Endometrial microvascular endothelial cells (primary cell): ENCODE measurements around the gene ZMYM4. TPM values are rescaled to one million over a fixed set of nuclear protein-coding genes. Genes with fewer than 3 reads are reported as not detected.
"Not testable (repeated sequence)": the region's sequence is repeated elsewhere in the genome, so short reads cannot be mapped to it uniquely, and the experiment has no call there.

Source experiments
- in situ Hi-C: cut with HindIII; loops from 2 replicates; pipeline ENCODE4 v1.10.0; 2017; ENCODE audit warnings: low sequenced_read_pairs, low pct_unique_long_range_greater_than_20kb; ENCODE audit errors: inconsistent ontology term
- total RNA-seq: library from RNA; depleted of rRNA; stranded (reverse); fragments of >200 nt; gene quantifications from one replicate; pipeline ENCODE4 v1.2.3, GENCODE V29; 2015; ENCODE audit errors: inconsistent ontology term

ZMYM4 gene
- total RNA-seq, 1 donor from 2014 or later: 33.1 TPM

DNA sequence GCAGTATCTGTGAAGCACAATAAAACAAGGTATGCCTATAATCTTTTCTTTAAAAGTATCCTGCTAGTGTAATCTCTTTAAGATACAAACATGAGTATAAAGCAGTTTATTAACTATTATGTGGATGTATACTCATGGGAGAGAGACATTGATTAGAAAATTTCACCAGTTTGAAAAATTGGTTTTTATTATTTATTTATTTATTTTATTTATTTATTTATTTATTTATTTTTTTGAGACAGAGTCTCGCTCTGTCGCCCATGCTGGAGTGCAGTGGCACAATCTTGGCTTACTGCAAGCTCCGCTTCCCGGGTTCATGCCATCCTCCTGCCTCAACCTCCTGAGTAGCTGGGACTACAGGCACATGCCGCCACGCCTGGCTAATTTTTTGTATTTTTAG is 111.6 kb downstream of the ZMYM4 start:
- in situ Hi-C loops: not testable (repeated sequence)

DNA sequence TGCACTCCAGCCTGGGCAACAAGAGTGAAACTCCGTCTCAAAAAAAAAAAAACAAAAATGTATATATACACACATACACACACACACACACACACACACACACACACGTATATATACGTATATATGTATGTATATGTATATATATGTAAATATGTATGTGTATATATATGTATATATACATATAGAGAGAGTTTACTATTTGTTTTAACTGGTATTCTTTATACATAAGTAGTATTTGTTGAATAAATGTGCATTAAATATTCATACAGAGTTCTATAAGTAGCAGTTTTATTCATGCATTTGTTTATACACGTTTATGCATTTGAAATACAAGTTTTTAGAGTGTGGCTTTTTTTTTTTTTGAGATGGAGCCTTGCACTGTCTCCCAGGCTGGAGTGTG is 113.6 kb downstream of the ZMYM4 start:
- in situ Hi-C loops: no loop called here

DNA sequence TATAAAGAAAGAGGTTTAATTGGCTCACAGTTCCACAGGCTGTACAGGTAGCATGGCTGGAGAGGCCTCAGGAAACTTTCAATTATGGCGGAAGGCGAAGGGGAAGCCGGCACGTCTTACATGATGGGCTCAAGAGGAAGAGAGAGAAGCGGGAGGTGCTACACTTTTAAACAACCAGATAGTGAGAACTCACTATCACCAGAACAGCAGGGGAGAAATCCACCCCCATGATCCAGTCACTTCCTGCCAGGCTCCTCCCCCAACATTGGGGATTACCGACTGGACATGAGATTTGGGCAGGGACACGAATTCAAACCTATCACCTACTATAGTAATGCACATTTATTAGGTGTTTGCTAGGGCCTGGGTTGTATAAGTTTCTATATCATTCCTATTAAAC is 117.8 kb downstream of the ZMYM4 start:
- in situ Hi-C loops: no loop called here

DNA sequence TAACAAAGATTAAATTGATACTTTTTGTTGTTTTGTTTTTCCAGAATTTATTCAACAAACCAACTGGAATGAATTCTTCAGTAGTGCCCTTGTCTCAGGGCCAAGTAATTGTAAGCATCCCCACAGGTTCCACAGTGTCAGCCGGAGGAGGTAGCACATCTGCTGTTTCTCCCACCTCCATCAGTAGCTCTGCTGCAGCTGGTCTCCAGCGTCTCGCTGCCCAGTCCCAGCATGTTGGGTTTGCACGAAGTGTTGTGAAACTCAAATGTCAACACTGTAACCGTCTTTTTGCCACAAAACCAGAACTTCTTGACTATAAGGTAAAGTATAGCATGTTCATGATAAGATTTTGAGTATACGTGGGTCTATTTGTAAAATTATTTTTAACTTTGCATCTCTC is 118.5 kb downstream of the ZMYM4 start:
- in situ Hi-C loops: no loop called here

DNA sequence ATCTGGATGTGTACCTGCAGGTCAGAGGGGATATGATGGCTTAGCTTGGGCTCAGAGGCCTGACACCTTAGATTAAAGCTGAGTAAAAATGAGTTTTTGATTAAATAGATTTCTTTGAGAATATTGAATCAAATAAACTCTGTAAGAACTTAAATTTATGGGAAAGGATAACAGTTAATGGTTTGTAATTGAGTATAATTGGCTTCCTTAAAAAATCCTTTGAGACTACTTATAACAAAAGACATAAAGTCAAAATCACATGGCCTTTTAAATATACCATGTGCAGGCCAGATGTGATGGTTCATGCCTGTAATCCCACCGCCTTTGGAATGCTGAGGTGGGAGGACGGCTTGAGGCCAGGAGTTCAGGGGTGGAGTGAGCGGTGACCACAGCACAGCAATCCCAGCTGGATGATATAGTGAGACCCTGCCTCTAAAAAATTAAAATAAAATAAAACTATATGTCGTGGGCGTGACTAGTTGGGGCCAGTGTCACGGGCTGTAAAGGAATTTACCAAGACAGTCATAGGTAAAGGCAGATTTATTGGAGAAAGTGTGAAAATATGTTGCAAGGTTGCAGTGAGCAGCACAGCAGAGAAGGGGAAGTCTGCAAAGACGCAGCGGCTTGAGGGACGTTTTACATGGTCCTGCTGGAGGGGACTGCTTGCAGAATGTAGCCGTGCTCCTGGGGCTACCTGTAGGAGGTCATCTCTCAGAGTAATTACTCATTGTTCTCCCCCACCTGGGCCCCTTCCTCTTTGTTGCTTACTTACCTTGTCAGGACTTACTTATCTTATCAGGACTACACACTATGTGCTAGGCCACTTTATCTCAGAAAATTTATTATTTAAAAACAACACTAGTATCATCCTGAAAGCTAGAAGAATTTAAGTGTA is 122.3 kb downstream of the ZMYM4 start:
- in situ Hi-C loops: no loop called here

DNA sequence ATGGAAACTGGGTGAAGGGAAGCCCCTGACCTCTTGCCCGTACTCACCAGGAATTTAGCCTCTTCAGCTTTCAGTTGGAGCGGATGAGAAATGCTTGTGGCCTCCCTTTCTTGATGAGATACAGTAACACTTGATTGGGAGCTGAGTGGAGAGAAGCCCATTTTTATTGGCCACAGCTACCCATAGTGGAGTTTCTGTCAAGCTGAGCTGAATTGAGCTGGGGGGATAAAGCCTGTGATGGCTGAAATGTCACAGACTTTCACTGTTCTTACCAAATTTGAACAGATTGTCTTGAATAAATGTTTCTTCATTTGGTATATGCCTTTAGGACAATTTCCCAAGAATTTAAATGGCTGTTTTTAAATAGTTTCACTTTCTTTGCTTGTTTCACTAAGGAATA is 125.9 kb downstream of the ZMYM4 start:
- in situ Hi-C loops: no loop called here

DNA sequence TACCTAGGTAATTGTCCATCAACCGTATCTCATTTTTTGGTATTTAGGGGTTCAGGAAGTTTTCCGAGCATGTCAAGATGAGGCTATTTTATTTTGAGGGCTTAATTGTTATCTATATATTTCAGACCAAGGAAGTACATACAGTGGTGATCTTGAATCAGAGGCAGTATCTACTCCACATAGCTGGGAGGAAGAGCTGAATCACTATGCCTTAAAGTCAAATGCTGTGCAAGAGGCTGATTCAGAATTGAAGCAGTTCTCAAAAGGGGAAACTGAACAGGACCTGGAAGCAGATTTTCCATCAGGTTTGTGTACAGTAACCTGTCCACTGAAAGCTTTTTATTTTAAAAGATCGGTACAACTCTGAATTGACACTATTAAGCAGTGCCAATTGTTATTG is 130.2 kb downstream of the ZMYM4 start:
- in situ Hi-C loops: no loop called here

DNA sequence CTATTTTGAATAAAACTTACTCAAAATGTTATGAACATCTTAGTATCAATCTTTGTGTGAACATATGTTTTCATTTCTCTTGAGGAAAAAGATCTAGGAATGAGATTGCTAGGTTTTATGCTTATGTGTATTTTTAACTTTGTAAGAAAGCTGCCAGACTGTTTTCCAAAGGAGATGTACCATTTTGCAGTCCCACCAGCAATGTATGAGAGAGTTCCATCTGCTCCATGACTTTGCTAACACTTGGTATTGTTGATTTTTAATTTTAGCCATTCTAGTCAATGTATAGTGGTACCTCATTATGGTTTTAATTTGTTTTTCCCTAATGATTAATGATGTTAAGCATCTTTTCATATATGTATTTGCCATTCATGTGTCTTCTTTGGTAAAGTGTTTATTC is 132.5 kb downstream of the ZMYM4 start:
- in situ Hi-C loops: no loop called here

DNA sequence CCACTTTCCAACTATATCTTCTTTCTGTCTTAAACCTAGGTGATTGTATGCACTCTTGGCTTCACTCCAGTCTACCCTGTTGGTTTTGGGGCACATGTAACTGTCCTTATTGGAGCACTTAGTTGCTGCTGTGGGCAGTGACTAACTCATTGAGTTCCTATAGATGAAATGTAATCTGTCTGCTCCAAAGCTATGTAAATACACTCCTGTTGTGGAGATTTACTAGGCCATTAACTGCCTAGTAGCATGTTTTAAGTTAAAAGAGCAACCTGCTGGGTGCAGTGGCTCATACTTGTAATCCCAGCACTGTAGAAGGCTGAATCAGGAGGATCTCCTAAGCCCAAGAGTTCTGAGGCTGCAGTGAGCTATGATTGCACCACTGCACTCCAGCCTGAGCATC is 137.6 kb downstream of the ZMYM4 start:
- in situ Hi-C loops: no loop called here

DNA sequence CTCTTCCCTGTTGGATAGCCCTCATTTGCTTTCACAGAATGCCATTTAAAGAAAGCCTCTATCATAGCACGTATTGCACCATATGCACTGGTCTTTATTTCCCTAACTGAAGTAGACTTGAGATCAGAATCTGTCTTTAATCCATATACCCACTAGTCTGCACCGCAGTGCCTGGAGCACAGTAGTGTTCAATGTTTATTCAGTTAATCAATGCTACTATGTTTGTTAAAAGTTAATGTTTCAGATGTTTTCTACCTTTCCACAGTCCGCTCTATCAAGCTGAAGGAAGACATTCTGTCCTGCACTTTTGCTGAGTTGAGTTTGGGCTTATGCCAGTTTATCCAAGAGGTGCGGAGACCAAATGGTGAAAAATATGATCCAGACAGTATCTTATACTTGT is 139.2 kb downstream of the ZMYM4 start:
- in situ Hi-C loops: no loop called here

DNA sequence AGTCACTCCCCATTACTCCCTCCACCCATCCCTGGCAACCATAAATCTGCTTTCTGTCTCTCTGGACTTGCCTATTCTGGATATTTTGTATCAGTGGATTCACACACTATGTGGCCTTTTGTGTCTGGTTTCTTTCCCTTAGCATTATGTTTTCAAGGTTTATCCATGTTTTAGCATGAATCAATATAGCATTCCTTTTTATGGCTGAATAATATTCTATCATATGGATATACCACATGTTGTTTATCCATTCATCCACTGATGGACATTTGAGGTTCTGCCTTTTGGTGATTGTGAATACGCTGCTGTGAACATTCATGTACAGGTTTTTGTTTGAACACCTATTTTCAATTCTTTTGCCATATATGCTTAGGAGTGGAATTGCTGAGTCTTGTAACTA is 140.4 kb downstream of the ZMYM4 start:
- in situ Hi-C loops: no loop called here

DNA sequence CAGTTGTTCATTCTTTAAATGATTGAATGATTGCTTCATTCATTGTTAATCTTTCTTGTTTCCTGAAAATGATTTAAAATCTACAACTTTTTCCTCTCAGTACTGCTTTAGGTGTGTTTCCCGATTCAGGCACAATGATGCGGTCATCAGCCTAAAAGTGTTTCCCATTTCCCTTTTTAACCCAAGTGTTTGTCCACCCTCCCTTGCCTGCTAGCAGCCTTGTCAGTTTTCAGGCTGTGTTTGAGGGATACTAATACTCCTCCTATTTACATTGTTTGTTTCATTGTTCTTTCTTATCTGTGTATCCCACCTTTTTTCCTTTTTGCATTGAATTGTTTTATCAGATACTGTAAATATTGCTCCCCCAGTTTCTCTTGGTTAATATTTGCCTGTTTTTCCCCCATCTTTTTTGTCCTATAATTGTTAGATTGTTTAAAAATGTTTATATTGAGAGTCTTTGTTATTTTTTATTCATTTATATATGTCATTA is 157.6 kb downstream of the ZMYM4 start:
- in situ Hi-C loops: no loop called here

DNA sequence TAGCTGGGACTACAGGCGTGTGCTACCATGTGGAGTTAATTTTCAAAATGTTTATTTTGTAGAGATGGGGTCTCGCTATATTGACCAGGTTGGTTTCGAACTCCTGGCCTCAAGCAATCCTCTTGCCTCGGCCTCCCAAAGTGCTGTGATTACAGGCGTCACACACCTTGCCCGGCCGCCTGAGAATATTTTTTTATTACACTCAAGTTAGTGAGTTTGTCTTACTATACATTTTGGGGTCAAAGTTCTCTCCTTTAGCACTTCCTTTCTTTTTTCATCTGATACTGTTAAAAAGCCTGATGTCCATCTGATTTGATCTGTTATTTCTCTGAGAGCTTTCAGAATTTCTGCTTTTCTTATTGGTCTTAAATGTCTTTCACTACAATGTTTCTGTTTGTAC is 159.9 kb downstream of the ZMYM4 start:
- in situ Hi-C loops: no loop called here

DNA sequence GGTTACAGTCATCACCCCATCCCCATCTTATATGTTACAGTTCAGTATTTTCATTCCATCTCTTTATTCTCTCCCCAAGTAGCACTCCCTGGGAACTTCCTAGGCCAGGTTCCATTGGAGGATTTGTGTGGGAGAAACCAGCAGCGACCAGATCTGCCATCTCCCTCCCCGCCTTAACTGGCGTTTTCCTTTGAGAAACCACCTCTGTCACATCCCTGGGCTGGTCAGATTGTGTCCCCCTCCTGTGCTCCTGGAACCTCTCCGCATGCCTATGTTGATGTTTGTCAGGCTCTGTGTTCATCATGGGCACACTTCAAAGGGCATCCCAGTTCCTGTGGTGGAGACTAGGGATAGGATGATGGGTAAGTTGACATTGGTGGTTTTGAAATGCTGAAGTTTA is 162.3 kb downstream of the ZMYM4 start:
- in situ Hi-C loops: no loop called here

DNA sequence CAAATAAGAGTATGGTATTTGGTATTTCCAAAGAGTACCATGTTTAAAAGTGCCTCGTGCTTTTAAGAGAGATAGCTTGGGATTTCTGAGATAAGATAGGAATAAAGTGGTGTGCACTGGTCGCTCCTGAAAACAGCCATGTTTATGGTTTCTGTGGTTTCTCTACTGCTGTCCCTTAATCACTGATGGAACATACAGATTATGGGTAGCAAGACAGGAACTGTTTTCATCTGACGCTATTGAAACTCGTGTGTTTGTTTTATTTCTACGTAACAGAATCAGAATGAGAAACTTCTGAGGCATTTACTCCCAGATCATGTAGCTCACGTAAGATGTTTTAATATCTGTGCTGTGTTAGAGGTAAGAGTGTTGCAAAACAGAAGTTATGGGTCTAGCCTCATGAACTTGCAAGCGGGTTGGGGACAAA is 162.7 kb downstream of the ZMYM4 start:
- in situ Hi-C loops: no loop called here

DNA sequence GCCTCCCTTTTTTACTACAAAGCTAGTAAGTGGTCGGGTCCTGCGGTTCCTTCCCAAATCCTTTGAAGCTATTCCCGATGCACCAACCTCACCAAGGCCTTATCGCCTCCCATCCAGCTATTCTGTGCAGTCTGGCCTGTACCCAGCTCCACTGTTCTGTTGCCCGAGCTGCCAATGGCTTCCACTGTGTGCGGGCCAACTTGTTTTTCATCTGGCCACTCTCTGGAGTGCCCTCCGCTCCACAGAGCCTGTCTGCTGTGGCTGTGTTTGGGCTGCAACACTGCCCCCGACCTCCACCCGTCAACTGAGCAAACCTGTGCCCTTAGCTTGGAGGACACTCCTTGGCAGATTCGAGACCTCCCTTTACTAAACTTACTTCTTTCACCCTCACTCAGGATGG is 163.7 kb downstream of the ZMYM4 start:
- in situ Hi-C loops: no loop called here

DNA sequence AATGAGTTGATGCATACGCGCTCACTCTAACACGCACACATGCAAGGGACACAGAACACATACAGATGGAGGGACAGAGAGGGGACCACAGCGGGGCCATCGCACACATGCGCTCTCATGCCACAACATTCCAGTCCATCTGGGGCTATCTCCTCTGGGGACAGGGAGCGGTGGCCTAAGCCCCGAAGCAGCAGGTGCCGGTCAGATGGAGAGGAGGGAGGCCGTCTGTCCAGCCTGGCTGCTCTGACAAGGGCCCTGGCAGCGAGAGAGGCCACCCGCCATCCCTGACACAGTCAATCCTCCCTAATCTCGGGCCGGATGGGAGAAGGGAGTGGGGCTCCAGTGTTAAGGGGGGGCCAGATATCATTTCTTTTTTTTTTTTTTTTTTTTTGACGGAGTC is 165.2 kb downstream of the ZMYM4 start:
- in situ Hi-C loops: no loop called here

DNA sequence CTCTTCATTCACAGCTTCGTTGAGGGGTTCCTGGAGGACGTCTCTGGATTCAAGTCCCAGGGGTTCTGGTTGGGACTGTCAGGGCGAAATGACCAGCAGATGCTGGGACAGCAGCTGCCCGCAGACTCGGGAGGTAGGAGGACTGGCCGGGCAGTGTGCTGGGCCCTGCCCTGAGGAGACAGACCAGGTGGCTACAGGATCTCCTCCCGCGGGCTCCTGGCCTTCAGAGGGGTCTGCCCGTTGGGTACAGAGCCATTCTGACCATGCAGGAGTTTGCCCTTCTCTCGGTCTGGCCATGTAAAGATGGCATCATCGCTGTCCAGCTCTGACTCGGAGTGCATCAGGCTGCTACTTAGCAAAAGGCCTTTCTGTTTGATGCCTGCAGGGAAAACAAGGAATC is 166.2 kb downstream of the ZMYM4 start:
- in situ Hi-C loops: no loop called here

DNA sequence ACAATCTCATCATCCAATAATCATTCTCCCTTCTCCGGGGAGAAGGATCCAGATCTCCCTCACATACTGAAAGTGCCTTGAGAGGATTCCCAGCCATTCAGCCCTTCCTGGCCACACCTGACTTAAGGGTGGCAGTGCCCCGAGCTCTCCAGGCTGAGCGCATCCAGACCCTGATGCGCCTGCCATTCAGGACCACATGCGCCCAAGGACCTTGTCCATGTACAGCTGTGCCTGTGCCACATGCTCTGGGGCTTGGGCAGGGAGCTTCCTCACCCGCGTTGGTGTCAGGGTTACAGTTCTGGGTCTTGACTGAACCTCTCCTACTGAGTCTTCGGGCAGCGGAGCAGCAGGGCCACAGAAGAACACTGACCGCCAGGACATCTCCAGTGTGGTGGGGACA is 167.6 kb downstream of the ZMYM4 start:
- in situ Hi-C loops: no loop called here

DNA sequence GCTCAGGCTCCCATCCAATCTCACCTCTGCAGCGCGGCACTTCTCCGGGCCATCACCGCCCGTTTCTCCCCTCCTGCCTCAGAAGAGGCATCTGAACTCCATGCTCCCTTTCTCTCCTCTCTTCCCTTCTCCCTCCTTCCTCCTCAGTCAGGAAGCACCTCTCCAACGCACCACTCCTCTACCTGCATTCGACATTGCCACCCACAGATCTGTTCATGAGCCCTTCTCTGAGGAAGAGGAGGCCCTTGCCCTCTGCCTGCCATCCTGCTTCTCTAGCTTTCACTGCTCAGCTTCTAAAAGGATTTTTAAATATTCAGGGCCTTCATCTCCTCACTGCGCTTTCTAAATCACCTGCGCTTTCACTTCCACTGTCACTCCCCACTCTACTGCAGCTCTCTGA is 168.7 kb downstream of the ZMYM4 start:
- in situ Hi-C loops: no loop called here

DNA sequence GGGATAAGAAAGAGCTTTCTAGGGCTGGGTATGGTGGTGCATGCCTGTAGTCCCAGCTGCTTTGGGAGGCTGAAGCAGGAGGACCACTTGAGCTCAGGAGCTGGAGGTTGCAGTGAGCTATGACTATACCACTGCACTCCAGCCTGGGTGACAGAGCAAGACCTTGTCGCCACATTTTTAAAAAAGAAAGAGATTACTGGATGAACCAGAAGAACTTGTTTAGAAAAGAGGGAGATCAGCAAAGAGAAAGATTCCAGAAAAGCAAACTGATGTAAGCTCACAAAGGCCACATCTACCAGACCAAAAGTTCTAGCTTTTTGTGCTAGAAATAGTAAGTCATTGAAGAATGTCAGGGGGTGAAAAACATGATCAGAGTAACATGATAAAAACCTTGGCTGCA is 171.1 kb downstream of the ZMYM4 start:
- in situ Hi-C loops: loop anchor here (10.0 kb wide), 1 partner anchor 575 kb away; no protein-coding TSS in a partner anchor
